GM19240 (cell line): ENCODE data around the gene LTF.
"Not testable (repeated sequence)": the region's sequence is repeated elsewhere in the genome, so short reads cannot be mapped to it uniquely, and the experiment has no call there.

Experiments
- DNase-seq: peaks from one replicate; pipeline ENCODE4 v3.0.0; 2011; ENCODE audit warnings: low spot score; ENCODE audit not compliant: insufficient read length

LTF gene

DNA sequence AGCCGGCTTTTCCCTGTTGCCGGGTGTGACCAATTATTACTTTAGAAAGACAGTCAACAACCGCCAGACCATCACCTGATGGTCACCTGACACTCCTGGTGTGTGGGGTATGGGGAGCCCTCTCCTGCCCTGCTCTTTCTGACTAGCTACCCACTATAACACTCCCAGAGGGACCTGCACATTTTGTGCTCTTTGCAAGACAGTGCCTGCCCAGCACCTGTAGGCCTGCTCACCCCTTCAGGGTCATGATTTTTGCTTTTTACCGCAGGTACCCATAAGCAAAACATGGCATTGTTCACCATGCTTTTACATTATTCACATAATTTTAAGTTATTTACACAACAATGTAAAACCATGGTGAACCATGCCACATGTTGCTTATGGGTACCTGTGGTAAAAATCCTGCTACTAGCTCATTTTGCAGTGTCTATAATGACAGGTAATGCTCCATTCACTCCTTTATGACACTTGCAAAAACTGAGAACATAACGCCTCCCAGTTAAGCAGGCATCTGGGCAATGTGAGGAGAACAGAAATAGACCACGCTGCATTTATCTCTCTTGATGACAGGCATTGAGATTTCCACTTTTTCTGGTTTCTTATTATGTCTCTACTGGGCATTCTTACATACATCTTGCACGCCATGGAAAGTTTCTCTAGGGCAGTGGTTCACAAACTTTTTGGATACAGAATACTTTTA is 47.7 kb downstream of the LTF start:
- no peak for DNase-seq

DNA sequence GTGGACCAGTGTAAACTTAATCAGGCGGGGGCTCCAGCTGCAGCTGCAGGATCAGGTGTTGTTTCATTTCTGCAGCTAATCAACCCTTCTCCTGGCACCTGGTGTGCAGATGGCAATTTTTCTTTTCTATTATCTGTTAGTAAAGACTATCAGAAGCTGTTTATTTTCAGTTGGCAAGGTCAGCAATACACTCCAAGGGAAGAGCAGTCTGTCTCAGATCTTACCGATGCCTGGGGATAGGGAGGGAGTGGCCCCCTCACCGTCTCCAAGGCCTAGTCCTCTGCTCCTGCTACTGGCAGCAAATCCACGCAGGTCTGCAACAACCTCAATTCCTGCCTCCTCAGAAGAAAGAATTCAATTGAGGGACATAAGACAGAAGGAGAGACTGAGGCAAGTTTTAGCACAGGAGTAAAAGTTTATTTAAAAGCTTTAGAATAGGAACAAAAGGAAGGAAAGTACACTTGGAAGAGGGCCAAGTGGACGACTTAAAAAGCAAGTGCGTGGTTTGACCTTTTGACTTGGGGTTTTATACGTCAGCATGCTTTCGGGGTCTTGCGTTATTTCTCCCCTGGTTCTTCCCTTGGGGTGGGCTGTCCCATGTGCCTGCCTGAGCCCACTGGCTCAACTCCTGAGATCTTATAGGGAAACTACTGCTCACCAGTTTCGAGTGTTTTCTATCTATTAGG is 48.4 kb downstream of the LTF start:
- no peak for DNase-seq

DNA sequence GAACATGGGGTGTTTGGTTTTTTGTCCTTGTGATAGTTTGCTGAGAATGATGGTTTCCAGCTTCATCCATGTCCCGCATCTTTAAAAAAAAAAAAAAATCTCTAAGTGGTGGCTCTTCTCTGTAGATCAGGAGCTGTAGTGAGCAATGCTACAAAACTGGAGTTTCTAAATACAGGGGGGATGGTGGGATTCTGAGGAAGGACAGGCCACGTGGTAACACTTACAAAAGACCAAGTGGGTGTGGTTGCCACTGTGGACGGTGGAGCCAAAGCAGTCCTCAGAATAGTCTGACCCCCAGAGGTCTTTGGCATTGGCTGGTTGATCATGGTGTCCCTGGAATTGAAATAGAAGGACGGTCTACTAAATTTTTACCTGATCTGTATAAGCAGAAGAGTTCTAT is 50.0 kb downstream of the LTF start:
- DNase-seq: no peak

DNA sequence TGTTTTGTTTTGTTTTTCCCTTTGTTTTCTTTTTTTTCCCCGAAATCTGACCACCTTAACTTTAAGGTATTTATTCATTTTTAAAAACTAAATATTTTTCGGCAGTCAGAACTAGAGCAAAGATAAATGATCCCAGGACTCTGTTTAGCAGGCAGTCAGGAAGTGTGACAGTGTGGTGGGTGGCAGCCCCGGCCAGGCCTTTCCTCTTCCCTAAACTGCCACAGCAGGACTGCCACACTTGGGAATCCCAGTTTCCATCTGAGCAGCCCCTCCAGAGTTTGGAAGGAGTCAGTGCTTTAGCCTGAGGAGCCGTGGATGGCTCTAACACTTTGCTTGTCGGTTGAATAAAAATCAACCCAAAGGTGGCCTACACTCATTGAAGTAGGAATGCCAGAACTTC is 50.8 kb downstream of the LTF start:
- DNase-seq: no peak

DNA sequence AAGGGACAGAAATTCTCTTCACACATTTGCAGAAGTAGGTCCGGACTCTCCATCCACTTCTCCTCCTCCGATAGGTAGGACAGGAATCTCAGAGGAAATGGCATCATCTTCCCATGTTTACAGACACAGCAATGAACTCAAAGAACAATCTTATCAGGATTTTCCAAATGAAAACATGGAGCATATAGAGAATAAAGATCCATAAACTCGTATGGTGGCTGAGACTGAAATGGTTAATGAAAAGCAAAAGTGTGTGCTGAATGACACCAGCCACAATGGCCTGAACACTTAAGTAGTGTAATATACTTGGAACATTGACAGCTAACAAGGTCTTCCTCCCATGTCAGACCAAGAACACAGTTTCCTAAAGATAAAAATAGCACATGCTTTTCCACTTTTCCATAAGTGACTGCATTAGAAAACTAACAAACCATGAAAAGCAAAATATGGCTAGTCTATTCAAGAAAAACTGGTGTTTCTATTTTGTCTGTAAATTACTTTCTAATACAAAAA is 51.9 kb downstream of the LTF start:
- DNase-seq: no peak

DNA sequence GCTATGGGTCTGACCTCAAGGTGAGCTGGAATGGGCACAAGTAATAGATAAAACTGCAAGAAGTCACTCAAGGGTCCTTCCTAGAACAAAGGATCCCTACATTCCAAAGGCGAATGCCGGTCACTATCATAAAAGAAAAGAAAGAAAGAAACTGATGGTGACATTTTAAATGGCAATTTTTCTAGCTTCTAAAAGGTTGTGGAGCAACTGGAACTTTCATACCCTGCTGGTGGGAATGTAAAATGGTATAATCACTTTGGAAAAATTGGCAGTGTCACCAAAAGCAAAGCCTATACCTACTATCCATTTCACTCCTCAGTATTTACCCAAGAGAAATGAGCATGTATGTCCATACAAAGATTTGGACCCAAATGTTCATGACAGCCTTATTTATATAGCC is 53.4 kb downstream of the LTF start:
- no peak for DNase-seq

DNA sequence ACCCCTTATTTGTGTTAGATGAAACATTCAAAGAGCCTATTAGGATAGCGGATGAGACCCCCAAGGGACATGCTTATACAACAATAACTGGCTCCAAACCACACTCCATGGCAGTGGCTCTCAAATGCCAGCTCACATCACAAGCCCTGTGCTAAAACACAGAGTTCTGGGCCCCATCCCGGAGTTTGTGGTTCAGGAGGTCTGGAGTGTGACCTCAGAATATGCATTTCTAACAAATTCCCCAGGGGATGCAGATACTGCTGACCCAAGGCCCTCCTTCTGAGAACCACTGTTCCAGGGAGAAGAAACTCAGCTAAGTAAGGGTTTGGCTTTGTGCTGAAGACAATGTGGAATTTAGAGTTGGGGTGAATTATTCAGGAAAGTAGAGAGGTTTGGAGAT is 54.0 kb downstream of the LTF start:
- DNase-seq: no peak

DNA sequence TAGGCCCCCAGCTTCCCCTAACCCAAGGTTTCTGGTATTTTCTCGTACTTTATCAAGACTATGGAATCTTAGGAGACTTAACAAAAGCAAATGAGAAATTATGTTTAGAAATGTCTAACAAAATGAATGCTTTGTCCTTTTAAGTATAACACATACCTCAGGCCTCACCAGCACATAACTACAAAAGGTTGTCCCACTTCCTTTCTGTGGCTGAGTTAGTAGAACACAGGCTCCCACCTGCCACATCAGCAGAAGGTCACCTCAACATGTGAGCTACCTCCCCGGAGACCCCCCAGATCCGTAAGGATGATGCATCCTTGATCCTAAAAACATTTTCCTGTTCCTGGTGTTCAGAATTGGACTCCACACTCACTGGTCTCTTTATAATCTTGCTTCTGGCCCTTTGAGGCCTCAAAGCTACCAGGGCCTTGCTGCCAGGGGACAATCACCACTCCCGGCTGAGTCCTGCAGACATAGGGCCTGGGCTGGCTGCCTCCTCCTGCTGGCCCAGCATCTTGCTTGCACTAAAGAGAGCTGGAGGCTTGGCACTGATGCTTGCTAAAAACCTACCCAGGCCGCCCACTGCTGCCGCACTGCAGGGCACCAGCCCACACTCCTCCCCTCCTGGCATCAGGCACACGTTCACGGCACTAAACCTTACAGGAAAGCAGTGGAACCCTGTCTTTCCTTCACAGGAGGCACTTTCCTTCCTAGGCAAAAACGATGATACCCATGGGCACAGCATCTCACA is 54.8 kb downstream of the LTF start:
- no peak for DNase-seq

DNA sequence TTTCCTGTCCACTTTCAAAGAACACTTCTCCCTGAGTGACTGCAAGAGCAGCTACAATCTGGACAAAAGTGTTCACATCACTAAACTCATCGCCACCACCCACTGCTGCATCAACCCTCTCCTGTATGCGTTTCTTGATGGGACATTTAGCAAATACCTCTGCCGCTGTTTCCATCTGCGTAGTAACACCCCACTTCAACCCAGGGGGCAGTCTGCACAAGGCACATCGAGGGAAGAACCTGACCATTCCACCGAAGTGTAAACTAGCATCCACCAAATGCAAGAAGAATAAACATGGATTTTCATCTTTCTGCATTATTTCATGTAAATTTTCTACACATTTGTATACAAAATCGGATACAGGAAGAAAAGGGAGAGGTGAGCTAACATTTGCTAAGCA is 55.9 kb downstream of the LTF start:
- DNase-seq: no peak

DNA sequence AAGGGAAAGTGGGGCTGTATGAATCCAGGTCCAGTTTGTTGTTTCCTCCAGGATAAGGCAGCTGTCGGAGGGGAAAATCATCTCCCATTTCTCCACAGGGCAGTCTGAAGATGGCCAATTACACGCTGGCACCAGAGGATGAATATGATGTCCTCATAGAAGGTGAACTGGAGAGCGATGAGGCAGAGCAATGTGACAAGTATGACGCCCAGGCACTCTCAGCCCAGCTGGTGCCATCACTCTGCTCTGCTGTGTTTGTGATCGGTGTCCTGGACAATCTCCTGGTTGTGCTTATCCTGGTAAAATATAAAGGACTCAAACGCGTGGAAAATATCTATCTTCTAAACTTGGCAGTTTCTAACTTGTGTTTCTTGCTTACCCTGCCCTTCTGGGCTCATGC is 56.7 kb downstream of the LTF start:
- DNase-seq: no peak

DNA sequence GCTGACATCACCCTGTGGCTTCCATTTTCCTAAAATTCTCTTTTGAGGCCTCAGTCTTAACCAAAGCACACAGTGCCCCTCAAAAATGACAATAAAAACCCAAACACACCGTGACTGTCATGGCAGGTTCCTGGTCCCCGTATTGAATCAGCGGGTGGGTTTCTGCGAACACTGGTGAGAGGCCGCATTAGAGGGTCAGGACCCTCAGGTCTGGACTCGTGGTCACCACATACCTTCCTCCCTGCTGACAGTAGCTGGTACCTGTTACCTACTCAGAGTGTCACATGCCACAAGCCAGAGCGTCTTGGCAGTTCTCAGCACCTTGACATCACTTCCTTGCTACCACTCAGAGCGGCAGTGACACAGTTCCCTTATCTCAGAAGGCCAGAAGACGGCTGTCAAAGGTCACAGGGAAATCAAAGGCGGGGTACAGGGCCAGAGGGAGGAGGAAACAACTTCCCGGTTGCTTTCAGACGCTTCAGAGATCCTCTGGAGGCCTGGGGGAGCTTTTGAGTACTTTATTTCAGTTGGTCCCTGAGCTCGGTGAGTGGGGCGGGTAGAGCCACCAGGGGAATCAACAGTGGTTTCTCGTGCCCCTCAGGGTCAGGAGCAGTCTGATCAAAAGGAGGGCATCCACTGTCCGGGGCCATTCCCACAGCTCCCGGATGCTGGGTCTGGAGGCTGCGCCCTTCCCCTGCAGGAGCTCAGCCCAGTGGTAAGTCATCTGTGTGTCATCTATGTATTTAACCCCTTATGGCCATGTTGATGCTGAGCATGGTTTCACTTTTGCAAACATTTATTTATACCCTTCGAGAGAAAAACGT is 57.7 kb downstream of the LTF start, which contains the start of the genes CCR5AS and CCRL2:
TSS of gene CCR5AS (minus strand) at position 279 of the 824 bp plus-strand sequence.
TSS of gene CCRL2 (plus strand) at position 472 of the 824 bp plus-strand sequence. CDS start 821 bp downstream, outside the sequence.
- peak; percentile 35 for DNase-seq

DNA sequence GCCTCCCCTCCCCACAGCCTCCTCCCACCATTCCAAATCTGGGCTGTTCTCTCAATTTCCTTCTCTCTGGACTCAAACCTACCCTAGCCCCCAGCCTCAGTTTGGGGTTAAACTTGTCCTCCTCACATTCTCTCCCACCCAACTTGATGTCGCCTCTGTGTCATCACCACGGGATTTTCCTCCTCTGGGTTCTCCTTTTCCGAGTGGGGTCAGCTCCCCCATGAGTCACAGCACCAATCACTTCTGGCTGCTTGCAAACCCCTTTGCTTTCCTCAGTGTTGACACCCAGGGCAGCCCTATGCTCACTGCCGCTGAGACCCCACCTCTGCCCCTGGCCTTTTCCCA is 58.3 kb downstream of the LTF start:
- DNase-seq: no peak

DNA sequence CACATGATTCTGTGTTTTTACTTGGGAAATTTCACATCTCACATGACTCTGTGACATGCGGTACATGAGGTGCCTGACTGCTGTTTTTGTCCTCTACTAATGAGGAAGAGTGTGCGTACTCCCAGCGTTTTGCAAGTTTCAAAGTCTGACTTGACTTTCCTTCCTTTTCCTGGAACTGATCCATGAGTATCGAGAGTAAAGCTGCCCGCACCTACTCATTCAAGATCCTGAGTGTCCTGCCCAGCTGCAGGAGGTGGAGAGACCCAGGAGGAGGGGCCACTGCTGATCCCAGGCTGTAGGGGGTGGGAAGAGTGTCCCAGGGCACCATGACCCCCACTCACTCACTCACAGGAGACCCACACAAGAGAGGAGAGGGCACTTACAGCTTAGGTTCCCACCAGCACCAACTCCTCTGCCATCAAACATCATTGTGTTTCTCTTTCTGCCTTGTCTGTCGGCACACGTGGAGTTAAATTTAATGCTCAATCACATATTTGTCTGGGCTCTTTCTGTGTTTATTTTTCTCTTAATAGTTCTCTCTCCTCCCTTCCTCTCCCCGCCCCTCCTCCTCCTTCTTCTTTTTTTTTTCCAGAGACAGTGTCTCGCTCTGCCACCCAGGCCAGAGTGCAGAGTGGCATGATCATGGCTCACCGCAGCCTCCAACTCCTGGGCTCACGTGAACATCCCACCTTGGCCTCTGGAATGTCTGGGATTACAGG is 59.2 kb downstream of the LTF start:
- no peak for DNase-seq

DNA sequence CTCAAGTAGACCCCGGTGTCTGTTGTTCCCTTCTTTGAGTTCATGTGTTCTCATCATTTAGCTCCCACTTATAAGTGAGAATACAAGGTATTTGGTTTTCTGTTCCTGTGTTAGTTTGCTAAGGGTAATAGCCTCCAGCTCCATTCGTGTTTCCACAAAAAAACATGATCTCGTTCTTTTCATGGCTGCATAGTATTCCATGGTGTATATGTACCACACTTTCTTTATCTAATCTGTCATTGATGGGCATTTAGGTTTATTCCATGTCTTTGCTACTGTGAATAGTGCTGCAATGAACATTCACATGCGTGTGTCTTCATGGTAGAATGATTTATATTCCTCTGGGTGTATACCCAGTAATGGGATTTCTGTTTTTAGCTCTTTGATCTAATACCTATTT is 61.8 kb downstream of the LTF start:
- not testable (repeated sequence) for DNase-seq

DNA sequence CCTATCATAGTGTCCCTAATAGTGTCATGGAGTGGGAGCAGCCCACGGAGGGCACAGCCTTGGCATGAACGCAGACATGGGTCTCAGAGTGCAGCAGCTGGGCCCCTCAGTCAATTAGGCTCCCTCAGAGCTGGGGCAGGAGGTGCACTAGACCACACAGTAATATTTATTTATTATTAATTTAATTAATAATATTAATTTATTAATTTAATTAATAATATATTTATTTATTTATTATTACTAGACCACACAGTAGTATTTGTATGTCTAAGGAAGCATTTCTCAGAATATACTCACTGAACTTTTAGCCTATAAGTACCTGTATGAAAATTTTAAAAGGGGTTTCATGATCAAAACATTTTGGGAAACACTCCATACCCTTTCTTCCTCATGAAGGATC is 63.1 kb downstream of the LTF start:
- DNase-seq: no peak

DNA sequence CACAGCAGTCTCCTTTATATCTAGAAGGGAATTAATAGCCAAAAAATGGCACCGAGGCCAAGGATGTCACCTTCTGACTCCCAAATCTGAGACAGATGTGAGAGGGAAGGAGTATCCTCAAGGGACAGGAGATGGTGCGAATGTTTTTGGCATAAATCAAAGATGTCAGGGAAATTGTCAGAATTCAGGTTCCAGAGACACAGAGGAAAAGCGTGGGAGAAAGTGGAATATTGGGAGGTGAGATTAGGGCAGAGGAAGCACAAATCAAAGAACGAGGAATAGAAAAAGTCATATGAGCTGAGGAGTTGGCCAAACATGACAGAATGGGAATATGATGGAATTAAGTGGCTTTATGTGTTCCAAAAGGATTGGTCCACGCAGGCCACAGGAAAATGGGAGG is 63.9 kb downstream of the LTF start:
- DNase-seq: no peak

DNA sequence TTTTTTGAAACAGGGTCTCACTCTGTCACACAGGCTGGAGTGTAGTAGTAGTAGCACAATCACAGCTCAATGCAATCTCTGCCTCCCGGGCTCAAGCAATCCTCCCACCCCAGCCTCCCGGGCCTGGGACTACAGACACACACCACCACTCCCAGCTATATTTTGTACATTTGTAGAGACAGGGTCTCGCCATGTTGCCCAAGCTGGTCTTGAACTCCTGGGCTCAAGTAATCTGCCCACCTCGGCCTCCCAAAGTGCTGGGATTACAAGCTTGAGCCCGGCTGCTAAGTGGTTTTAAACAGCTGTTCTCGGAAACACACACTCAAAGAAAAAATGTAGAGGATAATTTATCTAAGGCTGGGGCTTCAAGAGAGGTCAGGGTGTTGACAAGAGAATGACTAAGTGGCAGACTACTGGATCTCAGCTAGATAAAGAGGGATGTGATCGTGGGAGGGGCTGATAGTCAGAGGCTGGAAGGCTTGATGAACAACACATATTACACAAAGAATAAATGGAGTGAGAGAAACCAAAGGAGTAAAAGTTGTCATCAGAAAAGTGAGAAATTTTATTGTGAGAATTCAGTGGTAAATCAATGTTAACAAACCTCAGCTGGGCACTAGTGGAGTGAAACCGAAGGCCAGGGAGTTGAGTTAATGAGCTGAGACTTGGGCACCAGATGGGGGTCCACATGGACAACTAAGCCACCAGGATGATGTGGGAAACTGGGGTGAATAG is 64.5 kb downstream of the LTF start:
- DNase-seq: no peak

DNA sequence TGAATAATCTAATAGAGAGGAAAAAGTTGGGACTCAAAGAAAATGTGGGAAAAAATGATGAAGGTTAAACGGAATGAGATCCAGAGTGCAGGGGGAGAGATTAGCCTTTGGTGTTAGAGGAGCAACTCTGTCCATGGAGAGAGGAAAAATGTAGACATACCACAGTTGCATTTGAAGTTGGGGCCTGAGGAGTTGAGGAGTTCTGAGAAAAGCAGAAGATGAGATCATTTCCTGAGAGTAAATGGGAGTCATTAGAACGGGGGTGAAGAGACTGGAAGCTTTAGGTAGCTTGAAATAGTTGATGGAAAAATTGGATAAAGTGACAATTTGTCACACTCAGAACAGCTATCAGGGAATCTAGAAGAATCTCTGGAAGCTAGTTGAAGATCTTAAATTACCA is 65.1 kb downstream of the LTF start:
- DNase-seq: no peak

DNA sequence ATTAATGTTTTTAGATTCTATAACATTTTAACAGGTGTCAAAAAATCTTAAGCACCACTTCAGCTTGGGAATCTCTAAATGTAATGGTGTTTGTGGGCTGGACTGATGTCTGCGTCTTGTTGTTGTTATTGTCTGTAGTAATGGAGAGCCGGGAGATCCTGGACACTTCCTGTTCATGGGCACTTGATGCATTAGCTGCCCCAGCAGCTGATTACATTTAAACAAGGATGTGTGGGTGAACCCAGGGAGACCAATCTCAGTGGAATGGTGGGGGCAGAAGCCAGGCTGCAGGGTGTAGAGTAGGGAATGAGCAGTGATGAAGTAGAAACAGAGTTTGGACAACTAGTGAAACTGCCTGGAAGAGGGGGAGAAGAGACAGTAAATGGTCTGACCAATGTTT is 65.6 kb downstream of the LTF start:
- no peak for DNase-seq
